Measurements from ENCODE around the gene C1orf35. TPM values are rescaled to one million over a fixed set of nuclear protein-coding genes. Genes with fewer than 3 reads are reported as not detected.

Gene C1orf35
- total RNA-seq, 4 donors from 2014 or later = 2.8 to 19.2 (median 9.3) TPM

DNA sequence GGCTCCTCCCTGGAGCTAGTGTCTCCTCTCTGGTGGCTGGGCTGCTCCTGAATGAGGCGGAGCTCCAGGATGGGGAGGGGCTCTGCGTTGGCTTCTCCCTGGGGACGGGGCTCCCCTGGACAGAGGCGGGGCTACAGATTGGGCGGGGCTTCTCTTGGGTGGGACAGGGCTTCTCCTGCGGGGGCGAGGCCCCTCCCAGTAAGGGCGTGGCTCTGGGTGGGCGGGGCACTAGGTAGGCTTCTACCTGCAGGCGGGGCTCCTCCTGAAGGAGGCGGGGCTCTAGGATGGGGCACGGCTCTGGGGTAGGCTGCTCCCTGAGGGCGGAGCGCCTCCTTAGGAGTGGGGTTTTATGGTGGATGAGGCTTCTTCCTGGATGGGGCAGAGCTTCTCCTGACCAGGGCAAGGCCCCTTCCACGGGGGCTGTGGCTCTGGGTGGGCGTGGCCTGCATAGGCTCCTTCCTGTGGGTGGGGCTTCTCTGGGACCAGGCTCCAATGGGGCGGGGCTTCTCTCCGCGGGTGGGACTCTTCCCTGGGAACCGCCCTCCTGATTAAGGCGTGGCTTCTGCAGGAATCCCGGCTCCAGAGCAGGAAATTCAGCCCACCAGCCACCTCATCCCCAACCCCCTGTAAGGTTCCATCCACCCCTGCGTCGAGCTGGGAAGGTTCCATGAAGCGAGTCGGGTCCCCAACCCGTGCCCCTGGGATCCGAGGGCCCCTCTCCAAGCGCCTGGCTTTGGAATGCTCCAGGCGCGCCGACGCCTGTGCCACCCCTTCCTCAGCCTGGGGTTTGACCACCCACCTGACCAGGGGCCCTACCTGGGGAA, 43.3 kb downstream of the C1orf35 start:
- TF ChIP-seq, protein P1, sequence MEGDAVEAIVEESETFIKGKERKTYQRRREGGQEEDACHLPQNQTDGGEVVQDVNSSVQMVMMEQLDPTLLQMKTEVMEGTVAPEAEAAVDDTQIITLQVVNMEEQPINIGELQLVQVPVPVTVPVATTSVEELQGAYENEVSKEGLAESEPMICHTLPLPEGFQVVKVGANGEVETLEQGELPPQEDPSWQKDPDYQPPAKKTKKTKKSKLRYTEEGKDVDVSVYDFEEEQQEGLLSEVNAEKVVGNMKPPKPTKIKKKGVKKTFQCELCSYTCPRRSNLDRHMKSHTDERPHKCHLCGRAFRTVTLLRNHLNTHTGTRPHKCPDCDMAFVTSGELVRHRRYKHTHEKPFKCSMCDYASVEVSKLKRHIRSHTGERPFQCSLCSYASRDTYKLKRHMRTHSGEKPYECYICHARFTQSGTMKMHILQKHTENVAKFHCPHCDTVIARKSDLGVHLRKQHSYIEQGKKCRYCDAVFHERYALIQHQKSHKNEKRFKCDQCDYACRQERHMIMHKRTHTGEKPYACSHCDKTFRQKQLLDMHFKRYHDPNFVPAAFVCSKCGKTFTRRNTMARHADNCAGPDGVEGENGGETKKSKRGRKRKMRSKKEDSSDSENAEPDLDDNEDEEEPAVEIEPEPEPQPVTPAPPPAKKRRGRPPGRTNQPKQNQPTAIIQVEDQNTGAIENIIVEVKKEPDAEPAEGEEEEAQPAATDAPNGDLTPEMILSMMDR (IDR thresholded peaks at IDR 0.05; ENCODE audit: low read depth) = no peak

DNA sequence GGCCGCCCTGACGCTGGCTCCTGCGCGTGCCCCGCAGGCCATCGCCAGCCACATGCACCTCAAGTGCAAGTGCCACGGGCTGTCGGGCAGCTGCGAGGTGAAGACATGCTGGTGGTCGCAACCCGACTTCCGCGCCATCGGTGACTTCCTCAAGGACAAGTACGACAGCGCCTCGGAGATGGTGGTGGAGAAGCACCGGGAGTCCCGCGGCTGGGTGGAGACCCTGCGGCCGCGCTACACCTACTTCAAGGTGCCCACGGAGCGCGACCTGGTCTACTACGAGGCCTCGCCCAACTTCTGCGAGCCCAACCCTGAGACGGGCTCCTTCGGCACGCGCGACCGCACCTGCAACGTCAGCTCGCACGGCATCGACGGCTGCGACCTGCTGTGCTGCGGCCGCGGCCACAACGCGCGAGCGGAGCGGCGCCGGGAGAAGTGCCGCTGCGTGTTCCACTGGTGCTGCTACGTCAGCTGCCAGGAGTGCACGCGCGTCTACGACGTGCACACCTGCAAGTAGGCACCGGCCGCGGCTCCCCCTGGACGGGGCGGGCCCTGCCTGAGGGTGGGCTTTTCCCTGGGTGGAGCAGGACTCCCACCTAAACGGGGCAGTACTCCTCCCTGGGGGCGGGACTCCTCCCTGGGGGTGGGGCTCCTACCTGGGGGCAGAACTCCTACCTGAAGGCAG, 44.0 kb downstream of the C1orf35 start:
- TF ChIP-seq, protein P1 (IDR thresholded peaks at IDR 0.05; ENCODE audit: low read depth) = no peak

DNA sequence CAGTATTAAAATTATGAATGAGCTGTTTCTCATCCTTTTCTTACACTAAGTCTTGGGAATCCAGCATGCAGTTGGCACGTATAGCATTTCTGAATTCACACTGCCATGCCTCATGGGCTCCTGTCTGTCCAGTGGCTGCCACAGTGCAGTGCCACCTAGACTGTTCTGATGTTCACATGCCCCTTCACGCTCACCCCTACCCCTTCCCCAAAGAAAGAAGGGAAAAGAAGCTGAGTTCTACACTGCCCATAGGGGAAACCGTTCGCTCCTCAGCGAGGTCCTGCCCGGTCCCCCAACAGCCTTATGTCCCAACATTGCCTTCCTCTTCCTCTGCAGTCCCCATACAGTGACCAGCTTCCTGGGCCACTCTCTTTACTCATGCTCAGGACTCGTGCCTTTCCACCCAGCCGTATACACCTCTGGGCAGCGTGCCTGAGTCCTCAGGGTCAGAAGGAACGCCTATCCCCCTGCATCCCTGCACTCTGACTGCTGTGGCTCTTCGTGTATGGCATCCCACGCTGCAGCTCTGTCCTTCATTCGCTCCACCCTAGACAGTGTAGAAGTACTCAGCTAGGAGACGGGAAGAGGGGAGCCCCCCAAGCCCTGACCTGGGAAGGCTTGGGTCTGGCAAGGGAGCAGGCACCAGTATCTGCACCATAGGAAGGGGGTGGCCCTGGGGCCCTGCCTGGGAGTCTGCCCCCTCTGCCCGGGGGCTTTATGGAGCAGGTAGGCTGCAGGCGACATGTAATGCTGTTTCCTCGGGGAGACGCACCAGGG, 44.8 kb downstream of the C1orf35 start:
- TF ChIP-seq, protein P1 (IDR thresholded peaks at IDR 0.05; ENCODE audit: low read depth) = no peak

Small RNA genes within 50 kb of the gene (small RNA-seq; reads per million reads assigned to genes)
- gene AL359510.1 = not detected

Other genes with a start within 250 kb of the C1orf35 start
- gene WNT9A, start 155.4 kb downstream of the C1orf35 start, total RNA-seq = under 1 TPM in 3 of 4 donors, not detected in 1; 0.17 to 0.88 (median 0.57) TPM
- not detected for gene WNT3A, start 96.3 kb downstream of the C1orf35 start, total RNA-seq
- 100 to 1,000 TPM; 227 to 245 (median 236) TPM for gene ARF1, start 20.6 kb downstream of the C1orf35 start, total RNA-seq
- gene MRPL55, start 6.0 kb upstream of the C1orf35 start, total RNA-seq = 100 to 1,000 TPM in 1 of 4 donors, 10 to 100 TPM in 3; 45.3 to 102 (median 49.9) TPM
- gene GUK1, start 37.0 kb upstream of the C1orf35 start, total RNA-seq = 100 to 1,000 TPM; 179 to 306 (median 285) TPM
- 1 to 10 TPM in 2 of 4 donors, under 1 TPM in 2; 0.68 to 3.0 (median 1.1) TPM for gene GJC2, start 46.6 kb upstream of the C1orf35 start, total RNA-seq
- gene IBA57, start 62.5 kb upstream of the C1orf35 start, total RNA-seq = 1 to 10 TPM; 2.8 to 9.0 (median 4.4) TPM
- 1 to 10 TPM; 4.1 to 4.9 (median 4.7) TPM for gene OBSCN, start 104.7 kb upstream of the C1orf35 start, total RNA-seq

Data from subcutaneous adipose tissue (tissue), 4 donors.